ENCODE data around the gene CRB3. TPM values are rescaled to one million over a fixed set of nuclear protein-coding genes. Genes with fewer than 3 reads are reported as not detected.

The CRB3 gene
- total and polyA plus RNA-seq, 2 of the 8 experiments (the other 6 are each of a cell fraction or from before 2014, with no cell fraction given): 21.1 to 24.6 TPM

DNA sequence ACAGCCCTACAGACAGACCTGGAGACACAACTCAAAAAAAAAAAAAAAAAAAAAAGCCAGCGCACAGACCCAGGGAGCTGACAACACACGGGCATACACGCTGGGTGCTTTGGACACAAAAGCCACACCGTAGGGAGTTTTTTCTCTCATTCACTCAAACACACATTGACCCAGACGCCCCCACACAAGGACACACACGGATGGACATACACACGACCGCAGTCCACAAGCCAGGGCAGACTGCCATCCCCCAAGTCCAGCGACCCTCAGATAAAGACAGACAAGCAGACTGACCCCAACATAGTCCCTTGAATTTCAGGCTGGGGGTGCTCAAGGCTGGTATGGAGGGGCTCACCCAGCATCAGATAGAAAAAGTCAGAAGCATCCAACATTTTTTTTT, 50.0 kb downstream of the CRB3 start (continued):
- TF ChIP-seq, protein P1, sequence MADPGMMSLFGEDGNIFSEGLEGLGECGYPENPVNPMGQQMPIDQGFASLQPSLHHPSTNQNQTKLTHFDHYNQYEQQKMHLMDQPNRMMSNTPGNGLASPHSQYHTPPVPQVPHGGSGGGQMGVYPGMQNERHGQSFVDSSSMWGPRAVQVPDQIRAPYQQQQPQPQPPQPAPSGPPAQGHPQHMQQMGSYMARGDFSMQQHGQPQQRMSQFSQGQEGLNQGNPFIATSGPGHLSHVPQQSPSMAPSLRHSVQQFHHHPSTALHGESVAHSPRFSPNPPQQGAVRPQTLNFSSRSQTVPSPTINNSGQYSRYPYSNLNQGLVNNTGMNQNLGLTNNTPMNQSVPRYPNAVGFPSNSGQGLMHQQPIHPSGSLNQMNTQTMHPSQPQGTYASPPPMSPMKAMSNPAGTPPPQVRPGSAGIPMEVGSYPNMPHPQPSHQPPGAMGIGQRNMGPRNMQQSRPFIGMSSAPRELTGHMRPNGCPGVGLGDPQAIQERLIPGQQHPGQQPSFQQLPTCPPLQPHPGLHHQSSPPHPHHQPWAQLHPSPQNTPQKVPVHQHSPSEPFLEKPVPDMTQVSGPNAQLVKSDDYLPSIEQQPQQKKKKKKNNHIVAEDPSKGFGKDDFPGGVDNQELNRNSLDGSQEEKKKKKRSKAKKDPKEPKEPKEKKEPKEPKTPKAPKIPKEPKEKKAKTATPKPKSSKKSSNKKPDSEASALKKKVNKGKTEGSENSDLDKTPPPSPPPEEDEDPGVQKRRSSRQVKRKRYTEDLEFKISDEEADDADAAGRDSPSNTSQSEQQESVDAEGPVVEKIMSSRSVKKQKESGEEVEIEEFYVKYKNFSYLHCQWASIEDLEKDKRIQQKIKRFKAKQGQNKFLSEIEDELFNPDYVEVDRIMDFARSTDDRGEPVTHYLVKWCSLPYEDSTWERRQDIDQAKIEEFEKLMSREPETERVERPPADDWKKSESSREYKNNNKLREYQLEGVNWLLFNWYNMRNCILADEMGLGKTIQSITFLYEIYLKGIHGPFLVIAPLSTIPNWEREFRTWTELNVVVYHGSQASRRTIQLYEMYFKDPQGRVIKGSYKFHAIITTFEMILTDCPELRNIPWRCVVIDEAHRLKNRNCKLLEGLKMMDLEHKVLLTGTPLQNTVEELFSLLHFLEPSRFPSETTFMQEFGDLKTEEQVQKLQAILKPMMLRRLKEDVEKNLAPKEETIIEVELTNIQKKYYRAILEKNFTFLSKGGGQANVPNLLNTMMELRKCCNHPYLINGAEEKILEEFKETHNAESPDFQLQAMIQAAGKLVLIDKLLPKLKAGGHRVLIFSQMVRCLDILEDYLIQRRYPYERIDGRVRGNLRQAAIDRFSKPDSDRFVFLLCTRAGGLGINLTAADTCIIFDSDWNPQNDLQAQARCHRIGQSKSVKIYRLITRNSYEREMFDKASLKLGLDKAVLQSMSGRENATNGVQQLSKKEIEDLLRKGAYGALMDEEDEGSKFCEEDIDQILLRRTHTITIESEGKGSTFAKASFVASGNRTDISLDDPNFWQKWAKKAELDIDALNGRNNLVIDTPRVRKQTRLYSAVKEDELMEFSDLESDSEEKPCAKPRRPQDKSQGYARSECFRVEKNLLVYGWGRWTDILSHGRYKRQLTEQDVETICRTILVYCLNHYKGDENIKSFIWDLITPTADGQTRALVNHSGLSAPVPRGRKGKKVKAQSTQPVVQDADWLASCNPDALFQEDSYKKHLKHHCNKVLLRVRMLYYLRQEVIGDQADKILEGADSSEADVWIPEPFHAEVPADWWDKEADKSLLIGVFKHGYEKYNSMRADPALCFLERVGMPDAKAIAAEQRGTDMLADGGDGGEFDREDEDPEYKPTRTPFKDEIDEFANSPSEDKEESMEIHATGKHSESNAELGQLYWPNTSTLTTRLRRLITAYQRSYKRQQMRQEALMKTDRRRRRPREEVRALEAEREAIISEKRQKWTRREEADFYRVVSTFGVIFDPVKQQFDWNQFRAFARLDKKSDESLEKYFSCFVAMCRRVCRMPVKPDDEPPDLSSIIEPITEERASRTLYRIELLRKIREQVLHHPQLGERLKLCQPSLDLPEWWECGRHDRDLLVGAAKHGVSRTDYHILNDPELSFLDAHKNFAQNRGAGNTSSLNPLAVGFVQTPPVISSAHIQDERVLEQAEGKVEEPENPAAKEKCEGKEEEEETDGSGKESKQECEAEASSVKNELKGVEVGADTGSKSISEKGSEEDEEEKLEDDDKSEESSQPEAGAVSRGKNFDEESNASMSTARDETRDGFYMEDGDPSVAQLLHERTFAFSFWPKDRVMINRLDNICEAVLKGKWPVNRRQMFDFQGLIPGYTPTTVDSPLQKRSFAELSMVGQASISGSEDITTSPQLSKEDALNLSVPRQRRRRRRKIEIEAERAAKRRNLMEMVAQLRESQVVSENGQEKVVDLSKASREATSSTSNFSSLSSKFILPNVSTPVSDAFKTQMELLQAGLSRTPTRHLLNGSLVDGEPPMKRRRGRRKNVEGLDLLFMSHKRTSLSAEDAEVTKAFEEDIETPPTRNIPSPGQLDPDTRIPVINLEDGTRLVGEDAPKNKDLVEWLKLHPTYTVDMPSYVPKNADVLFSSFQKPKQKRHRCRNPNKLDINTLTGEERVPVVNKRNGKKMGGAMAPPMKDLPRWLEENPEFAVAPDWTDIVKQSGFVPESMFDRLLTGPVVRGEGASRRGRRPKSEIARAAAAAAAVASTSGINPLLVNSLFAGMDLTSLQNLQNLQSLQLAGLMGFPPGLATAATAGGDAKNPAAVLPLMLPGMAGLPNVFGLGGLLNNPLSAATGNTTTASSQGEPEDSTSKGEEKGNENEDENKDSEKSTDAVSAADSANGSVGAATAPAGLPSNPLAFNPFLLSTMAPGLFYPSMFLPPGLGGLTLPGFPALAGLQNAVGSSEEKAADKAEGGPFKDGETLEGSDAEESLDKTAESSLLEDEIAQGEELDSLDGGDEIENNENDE (IDR thresholded peaks at IDR 0.05; ENCODE audit: insufficient replicate concordance, low read length): no peak
- TF ChIP-seq SAP30 (IDR thresholded peaks at IDR 0.05; ENCODE audit: insufficient read depth, insufficient replicate concordance, low read length) (no peak), BRCA1 (IDR thresholded peaks at IDR 0.05; ENCODE audit: low read depth, low read length) (no peak), SIX5 (IDR thresholded peaks at IDR 0.05; ENCODE audit: low read depth, low read length) (no peak), HDAC2 (IDR thresholded peaks at IDR 0.05; ENCODE audit: borderline replicate concordance in 1 of 2, low read depth in 2 of 2, low read length in 2 of 2) (no peak), SIN3A (conservative IDR thresholded peaks at IDR 0.05 in 1 of 2, IDR thresholded peaks at IDR 0.05 in 1 of 2; ENCODE audit: low read depth in 1 of 2, low read length in 2 of 2) (no peak), RBBP5 (IDR thresholded peaks at IDR 0.05; ENCODE audit: borderline replicate concordance, low read depth, low read length) (no peak), TAF7 (optimal IDR thresholded peaks at IDR 0.05; ENCODE audit: borderline replicate concordance, low read depth, low read length) (no peak)

Measured in H1 (cell line).